HG02840 (cell line): ENCODE data around the gene ADAM22.

Source experiments
- ATAC-seq: cut with Tn5 transposase; IDR thresholded peaks from one replicate; pipeline ENCODE4 v1.9.1; 2021; ENCODE audit warnings: mild to moderate bottlenecking, moderate library complexity, moderate number of reproducible peaks; ENCODE audit not compliant: unreplicated experiment, low FRiP score

The ADAM22 gene

DNA sequence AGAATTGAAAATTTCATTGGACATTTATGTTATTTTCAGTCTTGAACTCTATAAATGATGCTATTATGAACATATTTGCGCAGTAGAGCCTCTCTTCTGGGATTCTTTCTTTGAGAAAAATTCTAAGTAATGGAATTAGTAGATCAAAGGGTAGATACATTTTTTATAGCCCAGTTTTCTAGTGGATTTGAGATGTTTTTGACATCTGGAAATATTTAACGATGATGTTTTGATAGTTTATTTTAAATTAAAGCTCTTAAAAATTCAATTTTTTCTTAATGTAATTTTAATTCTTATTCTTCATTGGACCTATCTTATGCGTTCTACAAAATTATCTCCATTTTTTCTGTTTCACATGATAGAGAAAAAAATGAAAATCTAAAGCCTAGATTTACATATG is 103.0 kb downstream of the ADAM22 start:
- no peak for ATAC-seq

DNA sequence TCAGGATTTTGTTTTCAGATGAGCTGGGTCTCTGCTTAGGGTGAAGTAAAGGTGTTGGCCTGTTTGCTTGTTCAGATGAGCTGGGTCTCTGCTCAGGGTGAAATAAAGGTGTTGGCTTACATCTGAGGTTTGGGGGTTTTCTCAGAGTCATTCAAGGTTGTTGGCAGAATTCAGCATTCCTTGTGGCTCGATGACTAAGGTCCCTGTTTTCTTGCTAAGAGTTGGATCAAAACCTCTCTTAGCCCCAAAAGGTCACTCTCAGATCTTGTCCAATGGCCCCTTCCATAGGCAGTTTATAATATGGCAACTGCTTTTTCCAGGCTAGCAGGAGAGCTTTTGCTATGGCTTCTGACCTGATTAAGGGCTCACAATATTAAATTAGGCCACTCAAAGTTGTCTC is 106.6 kb downstream of the ADAM22 start:
- no peak for ATAC-seq

DNA sequence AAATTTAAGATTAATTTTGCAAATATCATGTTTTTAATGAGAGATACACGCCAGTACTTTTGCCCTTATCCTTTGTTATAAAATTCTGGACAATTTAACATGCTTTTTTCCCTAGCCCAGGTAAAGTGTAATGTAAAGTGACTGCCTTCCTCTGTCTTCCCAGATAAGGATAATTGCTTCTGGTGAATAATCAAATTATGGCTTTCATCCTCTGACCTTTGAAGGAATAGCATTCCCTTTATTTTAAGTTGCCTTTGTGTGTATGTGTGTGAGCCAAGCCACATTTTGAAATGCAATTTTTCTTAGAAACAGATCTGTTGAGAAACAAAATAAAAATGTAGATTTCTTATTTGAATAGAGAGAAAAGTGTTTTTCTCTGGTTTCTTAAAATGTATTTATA is 107.5 kb downstream of the ADAM22 start:
- ATAC-seq: no peak

- ATAC-seq: no peak
Measured at GRCh38 chr7:88042157-88042556, 108.1 kb downstream of the ADAM22 start.

DNA sequence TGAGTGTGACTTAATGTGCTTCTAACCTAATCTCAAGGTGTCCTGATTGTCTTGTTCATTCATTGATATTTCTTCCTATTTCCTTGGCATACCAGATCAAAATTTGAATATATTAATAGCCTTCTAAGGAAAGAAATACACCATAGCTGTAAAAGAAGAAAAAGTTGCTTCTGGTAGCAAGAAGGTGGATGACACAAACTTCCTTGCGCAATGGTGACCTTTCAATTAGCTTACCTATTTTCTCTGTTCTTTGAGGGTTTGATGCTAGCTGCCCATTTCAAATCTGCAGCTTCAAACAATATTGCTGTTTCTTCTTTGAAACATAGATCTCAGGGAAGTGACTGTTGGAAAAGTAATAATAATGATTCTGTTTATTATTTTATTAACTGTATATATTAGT is 108.8 kb downstream of the ADAM22 start:
- no peak for ATAC-seq

GRCh38 chr7:88044069-88044468 is 110.0 kb downstream of the ADAM22 start:
- no peak for ATAC-seq

- no peak for ATAC-seq
Measured at GRCh38 chr7:88046839-88047573, 113.0 kb downstream of the ADAM22 start.

DNA sequence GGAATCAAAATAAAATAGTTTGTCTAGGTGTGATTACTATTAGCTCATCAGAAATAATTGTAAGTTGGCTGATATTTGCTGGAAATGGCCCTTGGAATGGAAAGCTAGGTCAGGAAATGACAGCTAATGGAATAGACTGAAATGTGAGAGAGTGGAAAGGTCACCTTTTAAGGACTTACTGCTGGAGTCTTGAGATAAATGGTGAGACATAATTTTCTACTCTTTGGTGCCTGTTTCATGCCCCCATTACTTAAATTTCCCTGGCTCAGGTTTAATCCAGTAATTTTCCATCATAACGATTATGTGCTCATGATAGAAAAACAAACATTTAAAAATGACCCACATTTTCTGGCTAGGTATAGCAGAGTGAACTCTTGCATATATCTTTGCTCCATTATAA is 123.6 kb downstream of the ADAM22 start:
- ATAC-seq: no peak

DNA sequence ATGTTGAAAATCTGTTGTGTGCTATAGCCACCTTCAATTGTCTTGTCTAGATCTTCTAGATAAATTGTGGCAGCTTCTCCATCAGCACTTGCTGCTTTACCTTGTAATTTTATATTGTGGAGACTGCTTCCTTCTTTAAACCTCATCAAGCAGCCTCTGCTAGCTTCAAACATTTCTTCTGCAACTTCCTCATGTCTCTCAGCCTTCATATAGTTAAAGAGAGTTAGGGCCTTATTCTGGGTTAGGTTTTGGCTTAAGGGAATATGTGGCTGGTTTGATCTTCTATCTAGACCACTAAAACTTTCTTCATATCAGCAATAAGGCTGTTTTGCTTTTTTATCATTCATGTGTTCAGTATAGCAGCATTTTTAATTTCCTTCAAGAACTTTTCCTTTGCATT is 128.2 kb downstream of the ADAM22 start:
- ATAC-seq: no peak

DNA sequence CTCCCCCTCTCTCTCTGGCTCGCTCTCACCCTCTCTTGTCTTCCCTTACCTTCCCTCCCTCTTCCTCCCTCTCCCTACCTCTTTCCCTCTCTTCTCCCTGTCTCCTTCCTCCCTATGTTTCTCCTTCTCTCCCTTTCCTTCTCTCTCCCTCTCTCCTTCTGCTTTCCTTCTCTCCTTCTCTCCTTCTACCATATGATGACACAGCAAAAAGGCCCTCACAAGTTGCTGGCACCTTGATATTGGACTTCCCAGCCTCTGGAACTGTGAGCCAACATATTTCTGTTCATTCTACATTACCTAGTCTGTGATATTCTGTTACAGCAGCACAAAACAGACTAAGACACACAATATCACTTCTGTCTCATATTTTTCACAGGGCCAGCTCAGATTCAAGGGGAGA is 135.0 kb downstream of the ADAM22 start:
- ATAC-seq: no peak

DNA sequence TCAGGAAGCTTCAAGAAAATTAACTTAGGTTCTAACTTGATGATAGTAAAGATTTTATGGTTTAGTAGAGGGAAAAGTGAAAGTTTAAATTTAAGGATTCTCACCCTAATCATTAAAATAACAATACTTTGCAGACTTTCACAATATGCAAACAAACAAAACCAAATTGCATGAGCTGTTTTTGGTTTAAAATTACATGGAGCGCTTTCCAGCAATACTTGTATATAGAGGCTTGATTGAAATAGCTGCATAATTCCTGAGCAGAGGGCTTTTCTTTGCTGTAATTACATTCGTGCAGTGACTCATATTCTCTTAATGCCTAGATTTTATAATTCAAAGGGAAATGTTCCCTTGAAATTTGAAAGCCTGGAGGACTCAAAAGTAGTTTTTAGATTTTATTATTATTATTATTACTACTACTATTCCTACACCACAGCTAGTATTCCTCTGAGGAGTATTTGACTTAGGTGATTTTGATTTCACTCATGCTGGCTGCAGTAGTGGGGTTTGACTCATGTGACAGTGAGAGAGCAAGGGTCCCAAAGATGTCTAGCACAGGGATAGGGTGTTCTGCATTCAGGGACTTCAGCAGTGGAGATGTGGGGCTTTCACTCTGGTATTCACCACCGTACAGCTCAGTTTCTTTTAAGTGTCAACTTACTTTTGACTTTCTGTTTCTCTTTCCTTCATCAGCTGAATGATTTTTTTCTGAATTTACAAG is 138.1 kb downstream of the ADAM22 start:
- peak; percentile 72 for ATAC-seq

GRCh38 chr7:88072715-88073055 is 138.6 kb downstream of the ADAM22 start:
- ATAC-seq: peak; percentile 38

GRCh38 chr7:88073626-88074025 is 139.6 kb downstream of the ADAM22 start:
- no peak for ATAC-seq

- no peak for ATAC-seq
Measured at GRCh38 chr7:88075216-88075615, 141.2 kb downstream of the ADAM22 start.

- ATAC-seq: no peak
Measured at GRCh38 chr7:88083883-88084282, 149.8 kb downstream of the ADAM22 start.

DNA sequence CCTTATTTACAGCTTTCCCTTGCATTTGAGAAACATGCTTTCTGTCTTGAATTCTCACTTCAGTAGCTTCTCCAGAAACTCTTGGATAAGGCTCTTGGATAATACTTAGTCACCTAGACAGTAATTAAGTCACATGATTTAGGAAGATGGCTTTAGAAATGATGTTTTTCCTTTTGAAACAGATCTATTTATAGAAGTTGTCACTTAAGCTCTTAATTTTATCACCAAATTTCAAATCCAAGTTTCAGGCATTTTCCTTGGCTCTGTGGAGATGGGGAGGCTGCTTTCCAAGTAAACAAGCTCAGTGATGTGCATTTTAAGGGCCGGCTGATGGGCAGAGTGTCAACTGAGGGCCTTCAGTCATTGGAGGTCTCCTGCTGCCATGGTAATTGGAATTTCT is 155.5 kb downstream of the ADAM22 start:
- ATAC-seq: no peak

DNA sequence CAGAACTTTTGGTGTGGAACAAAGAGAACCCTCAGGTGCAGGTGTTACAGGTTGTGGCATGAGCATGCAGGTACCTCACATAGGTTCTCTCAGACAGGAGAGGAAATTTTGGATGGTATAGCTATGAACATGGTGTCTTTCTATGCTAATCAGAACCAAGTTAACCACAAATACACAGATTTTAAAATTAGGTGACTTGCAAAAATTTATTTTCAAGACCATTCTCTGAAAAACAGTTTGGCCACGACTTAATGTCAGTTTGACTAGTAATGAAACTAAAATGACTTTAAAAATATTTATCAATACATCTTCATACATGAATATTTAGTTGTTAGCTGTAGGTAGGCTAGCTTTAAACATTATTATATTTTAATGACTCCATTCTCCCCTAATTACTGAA is 156.2 kb downstream of the ADAM22 start:
- ATAC-seq: no peak

- no peak for ATAC-seq
Measured at GRCh38 chr7:88090671-88091070, 156.6 kb downstream of the ADAM22 start.

GRCh38 chr7:88091988-88092675 is 158.1 kb downstream of the ADAM22 start:
- ATAC-seq: no peak

- ATAC-seq: no peak
Measured at GRCh38 chr7:88092676-88092999, 158.6 kb downstream of the ADAM22 start.

DNA sequence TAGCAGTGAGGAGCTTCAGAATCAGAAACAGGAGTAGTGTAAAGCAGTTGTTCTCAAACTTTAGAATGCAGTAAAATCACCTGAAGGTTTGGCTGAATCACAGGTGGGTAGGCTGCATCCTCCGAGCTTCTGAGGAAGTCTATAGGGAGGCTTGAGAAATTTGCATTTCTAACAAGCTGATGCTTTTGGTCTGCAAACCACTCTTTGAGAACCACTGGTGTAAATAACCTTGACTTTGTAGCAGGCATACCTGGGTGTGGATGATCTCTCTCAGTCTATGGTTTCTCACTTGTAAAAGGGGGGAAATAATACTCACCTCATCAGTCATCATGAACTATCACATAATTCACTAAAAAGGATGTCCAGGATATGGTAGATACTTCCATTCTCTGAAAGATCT is 167.7 kb downstream of the ADAM22 start:
- ATAC-seq: no peak

- ATAC-seq: no peak
Measured at GRCh38 chr7:88102675-88103074, 168.6 kb downstream of the ADAM22 start.
